Epithelial cell of alveolus of lung (primary cell): Measurements from ENCODE around the gene MIER2. TPM values are rescaled to one million over a fixed set of nuclear protein-coding genes. Genes with fewer than 3 reads are reported as not detected.

Source experiments
- total RNA-seq: library from RNA; depleted of rRNA; stranded (reverse); fragments of >200 nt; gene quantifications from 2 replicates; pipeline ENCODE4 v1.2.1, GENCODE V29; 2015

Gene MIER2, protein sequence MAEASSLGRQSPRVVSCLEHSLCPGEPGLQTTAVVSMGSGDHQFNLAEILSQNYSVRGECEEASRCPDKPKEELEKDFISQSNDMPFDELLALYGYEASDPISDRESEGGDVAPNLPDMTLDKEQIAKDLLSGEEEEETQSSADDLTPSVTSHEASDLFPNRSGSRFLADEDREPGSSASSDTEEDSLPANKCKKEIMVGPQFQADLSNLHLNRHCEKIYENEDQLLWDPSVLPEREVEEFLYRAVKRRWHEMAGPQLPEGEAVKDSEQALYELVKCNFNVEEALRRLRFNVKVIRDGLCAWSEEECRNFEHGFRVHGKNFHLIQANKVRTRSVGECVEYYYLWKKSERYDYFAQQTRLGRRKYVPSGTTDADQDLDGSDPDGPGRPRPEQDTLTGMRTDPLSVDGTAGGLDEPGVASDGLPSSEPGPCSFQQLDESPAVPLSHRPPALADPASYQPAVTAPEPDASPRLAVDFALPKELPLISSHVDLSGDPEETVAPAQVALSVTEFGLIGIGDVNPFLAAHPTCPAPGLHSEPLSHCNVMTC
- 15.6 and 47.8 TPM in 2 replicates for total RNA-seq

DNA sequence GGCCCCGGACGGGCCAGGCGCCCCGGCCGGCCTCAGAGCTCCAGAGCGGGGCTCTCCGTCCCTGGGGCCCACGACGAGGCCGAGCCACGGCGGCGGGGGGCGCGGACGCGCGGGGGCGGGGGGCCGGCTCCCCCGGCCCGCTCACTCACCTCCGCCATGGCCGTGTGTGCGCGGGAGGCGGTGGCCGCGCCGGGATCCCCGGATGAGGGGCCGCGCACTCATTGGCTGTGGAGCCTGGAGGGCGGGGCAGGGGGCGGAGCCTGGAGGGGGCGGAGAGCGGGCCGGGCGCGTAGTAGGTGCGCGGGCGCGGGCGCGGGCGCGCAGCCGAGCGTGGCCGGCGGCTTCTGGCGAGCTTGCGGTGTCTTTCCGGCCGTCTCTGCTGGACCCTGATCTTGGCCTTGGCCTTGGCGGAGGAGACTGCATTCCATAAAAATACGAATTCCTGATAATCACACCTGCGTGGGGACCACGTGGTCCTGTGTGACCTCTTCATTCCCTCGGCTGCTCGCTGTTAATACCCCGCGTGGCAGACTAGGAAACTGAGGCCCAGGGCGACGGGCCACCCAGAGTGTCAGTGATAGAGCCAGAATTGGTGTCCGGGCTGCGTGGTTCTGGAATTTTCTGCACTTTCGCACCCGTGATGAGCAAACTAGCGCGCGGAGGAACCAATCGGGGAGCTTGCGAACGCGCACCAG, at the start of gene MIER2:
MIER2 (minus strand) TSS at position 172 of the 695 bp plus-strand sequence; CDS start at position 158, 14 bp downstream.

DNA sequence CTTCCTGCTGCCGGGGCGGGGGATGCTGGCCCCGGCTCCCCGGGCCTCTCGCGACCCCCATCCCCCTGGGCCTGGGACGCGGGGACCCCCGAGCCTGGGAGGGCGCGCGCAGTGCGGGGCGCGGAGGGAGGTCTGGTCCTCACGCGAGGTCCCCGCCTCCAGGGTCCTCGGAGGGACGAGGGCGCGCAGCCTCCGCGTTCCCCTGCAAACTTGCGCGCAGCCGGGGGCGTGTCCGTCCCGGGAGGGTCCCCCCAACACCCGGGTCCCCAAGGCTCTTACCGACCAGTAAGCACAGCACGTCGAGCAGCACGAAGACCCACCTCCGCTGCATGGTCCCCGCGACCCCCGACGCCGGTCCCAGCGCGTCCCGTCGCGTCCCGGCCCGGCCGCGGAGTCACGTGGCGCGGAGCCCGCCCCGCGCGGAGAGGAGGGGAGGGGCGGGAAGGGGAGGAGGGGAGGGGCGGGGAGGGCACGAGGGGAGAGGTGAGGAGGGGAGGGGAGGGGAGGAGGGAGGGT, 53.5 kb downstream of the MIER2 start, which contains the start of gene PLPP2:
PLPP2 (minus strand) TSS at position 398 of the 516 bp plus-strand sequence; CDS start at position 331, 67 bp downstream.

Other genes starting within 250 kb of the MIER2 start
- gene OR4F17, start 237.7 kb downstream of the MIER2 start, total RNA-seq, result not detected in 2 replicates
- gene PLPP2, start 53.4 kb downstream of the MIER2 start, total RNA-seq, result 14.2 and 17.3 TPM in 2 replicates
- 0.13 and 0.64 TPM in 2 replicates for gene C2CD4C, start 64.4 kb upstream of the MIER2 start, total RNA-seq
- 0.91 and 9.1 TPM in 2 replicates for gene SHC2, start 116.2 kb upstream of the MIER2 start, total RNA-seq
- not detected in 2 replicates for gene MADCAM1, start 151.7 kb upstream of the MIER2 start, total RNA-seq
- 34.6 and 75.3 TPM in 2 replicates for gene TPGS1, start 162.7 kb upstream of the MIER2 start, total RNA-seq
- gene CDC34, start 187.0 kb upstream of the MIER2 start, total RNA-seq, result 79.0 and 83.1 TPM in 2 replicates
- 1.1 TPM in 1 of 2 replicates, not detected in the other for gene GZMM, start 199.3 kb upstream of the MIER2 start, total RNA-seq
- gene BSG, start 227.8 kb upstream of the MIER2 start, total RNA-seq, result 749 and 1,031 TPM in 2 replicates
- gene HCN2, start 245.1 kb upstream of the MIER2 start, total RNA-seq, result 1.6 and 2.7 TPM in 2 replicates